ENCODE measurements around the gene AGPAT2. TPM values are rescaled to one million over a fixed set of nuclear protein-coding genes. Genes with fewer than 3 reads are reported as not detected.

The AGPAT2 gene
- 160 and 167 TPM in 2 replicates for total RNA-seq (2014; rRNA removed; shearing (Covaris generic))

- peak; percentile 70 for DNase-seq (ENCODE audit: low spot score)
Measured at GRCh38 chr9:136686794-136687711, at the start of gene AGPAT2. AGPAT2 (minus strand) TSS chr9:136687457; CDS start chr9:136687357, 100 bp downstream.

- DNase-seq (ENCODE audit: low spot score): no peak
Measured at GRCh38 chr9:136735812-136736480, 48.7 kb upstream of the AGPAT2 start.

- no peak for DNase-seq (ENCODE audit: low spot score)
Measured at GRCh38 chr9:136734837-136735496, 47.7 kb upstream of the AGPAT2 start.

- DNase-seq (ENCODE audit: low spot score): no peak
Measured at GRCh38 chr9:136733611-136734010, 46.4 kb upstream of the AGPAT2 start.

- DNase-seq (ENCODE audit: low spot score): no peak
Measured at GRCh38 chr9:136732444-136733178, 45.4 kb upstream of the AGPAT2 start.

GRCh38 chr9:136729926-136730325 lies 42.7 kb upstream of the AGPAT2 start:
- DNase-seq (ENCODE audit: low spot score): no peak

GRCh38 chr9:136729144-136729543 lies 41.9 kb upstream of the AGPAT2 start:
- no peak for DNase-seq (ENCODE audit: low spot score)

GRCh38 chr9:136728548-136729123 lies 41.4 kb upstream of the AGPAT2 start:
- peak; percentile 44 for DNase-seq (ENCODE audit: low spot score)

GRCh38 chr9:136728080-136728547 lies 40.9 kb upstream of the AGPAT2 start:
- DNase-seq (ENCODE audit: low spot score): peak; percentile 87

- DNase-seq (ENCODE audit: low spot score): peak; percentile 74
Measured at GRCh38 chr9:136726631-136727191, 39.5 kb upstream of the AGPAT2 start.

- DNase-seq (ENCODE audit: low spot score): no peak
Measured at GRCh38 chr9:136726118-136726517, 38.9 kb upstream of the AGPAT2 start.

GRCh38 chr9:136725612-136726011 lies 38.4 kb upstream of the AGPAT2 start:
- DNase-seq (ENCODE audit: low spot score): no peak

- DNase-seq (ENCODE audit: low spot score): no peak
Measured at GRCh38 chr9:136724772-136725171, 37.5 kb upstream of the AGPAT2 start.

GRCh38 chr9:136723989-136724388 lies 36.7 kb upstream of the AGPAT2 start:
- DNase-seq (ENCODE audit: low spot score): no peak

- DNase-seq (ENCODE audit: low spot score): no peak
Measured at GRCh38 chr9:136723362-136723976, 36.2 kb upstream of the AGPAT2 start.

GRCh38 chr9:136722969-136723356 lies 35.7 kb upstream of the AGPAT2 start:
- DNase-seq (ENCODE audit: low spot score): no peak

- DNase-seq (ENCODE audit: low spot score): no peak
Measured at GRCh38 chr9:136722093-136722968, 35.1 kb upstream of the AGPAT2 start.

GRCh38 chr9:136721339-136722092 lies 34.3 kb upstream of the AGPAT2 start:
- DNase-seq (ENCODE audit: low spot score): no peak

All from HT-29 (cell line).